Thymus (tissue), 11 donors: ENCODE results near the gene BUB1B. TPM values are rescaled to one million over a fixed set of nuclear protein-coding genes. Genes with fewer than 3 reads are reported as not detected.
"Not testable (repeated sequence)": the region's sequence is repeated elsewhere in the genome, so short reads cannot be mapped to it uniquely, and the experiment has no call there.

Experiments
- DNase-seq, 9 donors: peaks; one replicate each; pipeline ENCODE4 v3.0.0-alpha.2; 2013; ENCODE audit warnings: low spot score in 9 of 9, low read depth in 6 of 9, missing footprints in 1 of 9
- H3K27ac ChIP-seq, 2 donors: one replicate each; pipeline ENCODE4 v1.5.1; 2013; ENCODE audit warnings: control low read depth in 1 of 2, low read depth in 1 of 2, low read length in 1 of 2, mild to moderate bottlenecking in 1 of 2, moderate library complexity in 1 of 2
- H3K27me3 ChIP-seq, 2 donors: one replicate each; pipeline ENCODE4 v1.5.1; 2013; ENCODE audit warnings: low read length in 1 of 2; ENCODE audit not compliant: control insufficient read depth in 2 of 2, insufficient read depth in 1 of 2
- H3K36me3 ChIP-seq, 2 donors: one replicate each; pipeline ENCODE4 v1.5.1; 2013; ENCODE audit warnings: low read length in 1 of 2, mild to moderate bottlenecking in 1 of 2, moderate library complexity in 1 of 2; ENCODE audit not compliant: control insufficient read depth in 2 of 2, insufficient read depth in 2 of 2
- H3K4me1 ChIP-seq, 2 donors: one replicate each; pipeline ENCODE4 v1.5.1; 2013; ENCODE audit warnings: low read length in 2 of 2; ENCODE audit not compliant: control insufficient read depth in 2 of 2, insufficient read depth in 2 of 2
- H3K4me3 ChIP-seq, 2 donors: one replicate each; pipeline ENCODE4 v1.5.1; 2013; ENCODE audit warnings: low read length in 2 of 2, control low read depth in 1 of 2, mild to moderate bottlenecking in 1 of 2
- H3K9me3 ChIP-seq, 2 donors: one replicate each; pipeline ENCODE4 v1.5.1; 2013; ENCODE audit warnings: low read length in 1 of 2, mild to moderate bottlenecking in 1 of 2; ENCODE audit not compliant: control insufficient read depth in 2 of 2, insufficient read depth in 1 of 2
- WGBS: extraction: QIAGEN DNeasy Blood & Tissue Kit; methylation state at CpG from one replicate; pipeline ENCODE4 v1.1.7; 2013; 5-methylcytosine and 5-hydroxymethylcytosine counted together
- polyA plus RNA-seq: library from polyadenylated mRNA; stranded (reverse); fragments of 200-250 nt; gene quantifications from one replicate; pipeline ENCODE4 v1.2.3, GENCODE V29; 2013
- total RNA-seq: library from RNA; stranded (reverse); fragments of 120-200 nt; gene quantifications from one replicate; pipeline ENCODE4 v1.2.4, GENCODE V29; 2013
- donor health status: healthy.

The BUB1B gene
- total and polyA plus RNA-seq, 2 donors: 7.3 to 48.3 TPM

DNA sequence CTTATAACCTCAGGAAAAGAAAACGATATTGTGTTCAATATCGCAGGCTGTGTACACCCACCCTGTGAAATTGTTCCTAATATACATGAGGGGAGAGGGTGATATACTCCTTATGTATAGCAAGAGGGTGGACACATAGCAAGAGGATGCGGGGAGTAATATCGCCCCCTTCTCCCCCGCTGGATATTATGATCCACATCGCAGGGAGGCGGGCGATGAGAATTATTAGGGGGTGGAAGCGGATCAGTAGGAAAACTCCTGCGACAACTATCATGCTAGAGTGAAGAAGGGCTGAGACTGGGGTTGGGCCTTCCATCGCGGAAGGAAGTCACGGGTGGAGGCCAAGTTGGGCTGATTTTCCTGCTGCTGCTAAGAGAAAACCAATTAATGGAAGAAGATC, 27.3 kb upstream of the BUB1B start:
- no peak overlapping the region for H3K4me3 ChIP-seq
- no peak overlapping the region for H3K27ac ChIP-seq
- no peaks in the 10 kb centered on the region for H3K27me3 ChIP-seq
- no peaks in the 10 kb centered on the region for H3K9me3 ChIP-seq
- no peaks in the 10 kb centered on the region for H3K4me1 ChIP-seq
- 97% methylated on average over 13 of the region's 13 CpGs for WGBS
- DNase-seq: no peak
- no peaks in the 10 kb centered on the region for H3K36me3 ChIP-seq

DNA sequence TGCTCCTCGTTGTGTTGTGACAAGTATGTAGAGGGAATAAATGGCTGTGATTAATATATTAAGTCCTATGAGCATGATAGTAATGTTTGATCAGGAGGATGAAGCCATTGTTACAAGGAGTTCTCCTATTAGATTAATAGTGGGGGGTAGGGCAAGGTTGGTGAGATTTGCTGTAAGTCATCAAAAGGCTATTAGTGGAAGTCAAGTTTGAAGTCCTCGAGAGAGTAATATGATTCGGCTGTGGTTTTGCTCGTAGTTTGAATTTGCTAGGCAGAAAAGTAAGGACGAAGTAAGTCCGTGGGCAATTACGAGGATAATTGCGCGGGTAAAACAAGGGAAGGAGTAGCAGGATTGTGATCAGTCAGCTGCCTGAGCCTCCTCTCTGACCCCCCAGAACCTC, 26.0 kb upstream of the BUB1B start:
- 94% methylated on average over 9 of the region's 9 CpGs for whole genome bisulfite sequencing
- no peak for DNase-seq
- Histone ChIP-seq H3K27me3 (no peaks in the 10 kb centered on the region), H3K9me3 (no peaks in the 10 kb centered on the region), H3K36me3 (no peaks in the 10 kb centered on the region), H3K4me1 (no peaks in the 10 kb centered on the region), H3K4me3 (no peak overlapping the region), H3K27ac (no peak overlapping the region)

DNA sequence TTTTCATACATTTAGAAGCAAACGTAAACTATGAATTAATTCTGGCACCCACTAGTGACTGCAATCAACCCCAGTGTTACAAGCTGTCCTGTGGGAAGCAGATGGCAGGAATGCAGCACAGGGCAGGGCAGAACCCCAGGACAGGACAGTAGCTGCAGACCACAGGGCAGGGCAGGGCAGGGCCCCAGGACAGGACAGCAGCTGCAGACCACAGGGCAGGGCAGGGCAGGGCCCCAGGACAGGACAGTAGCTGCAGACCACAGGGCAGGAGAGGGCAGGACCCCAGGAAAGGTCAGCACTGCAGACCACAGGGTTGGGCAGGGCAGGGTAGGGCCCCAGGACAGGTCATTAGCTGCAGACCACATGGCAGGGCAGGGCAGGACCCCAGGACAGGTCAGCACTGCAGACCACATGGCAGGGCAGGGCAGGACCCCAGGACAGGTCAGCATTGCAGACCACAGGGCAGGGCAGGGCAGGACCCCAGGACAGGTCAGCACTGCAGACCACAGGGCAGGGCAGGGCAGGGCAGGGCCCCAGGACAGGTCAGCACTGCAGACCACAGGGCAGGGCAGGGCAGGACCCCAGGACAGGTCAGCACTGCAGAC, 24.9 kb upstream of the BUB1B start:
- H3K9me3 ChIP-seq, H3K36me3 ChIP-seq, H3K4me3 ChIP-seq, DNase-seq, H3K27ac ChIP-seq, H3K4me1 ChIP-seq, H3K27me3 ChIP-seq: not testable (repeated sequence)
- WGBS: 100% methylated on average over 1 of the region's 1 CpG

DNA sequence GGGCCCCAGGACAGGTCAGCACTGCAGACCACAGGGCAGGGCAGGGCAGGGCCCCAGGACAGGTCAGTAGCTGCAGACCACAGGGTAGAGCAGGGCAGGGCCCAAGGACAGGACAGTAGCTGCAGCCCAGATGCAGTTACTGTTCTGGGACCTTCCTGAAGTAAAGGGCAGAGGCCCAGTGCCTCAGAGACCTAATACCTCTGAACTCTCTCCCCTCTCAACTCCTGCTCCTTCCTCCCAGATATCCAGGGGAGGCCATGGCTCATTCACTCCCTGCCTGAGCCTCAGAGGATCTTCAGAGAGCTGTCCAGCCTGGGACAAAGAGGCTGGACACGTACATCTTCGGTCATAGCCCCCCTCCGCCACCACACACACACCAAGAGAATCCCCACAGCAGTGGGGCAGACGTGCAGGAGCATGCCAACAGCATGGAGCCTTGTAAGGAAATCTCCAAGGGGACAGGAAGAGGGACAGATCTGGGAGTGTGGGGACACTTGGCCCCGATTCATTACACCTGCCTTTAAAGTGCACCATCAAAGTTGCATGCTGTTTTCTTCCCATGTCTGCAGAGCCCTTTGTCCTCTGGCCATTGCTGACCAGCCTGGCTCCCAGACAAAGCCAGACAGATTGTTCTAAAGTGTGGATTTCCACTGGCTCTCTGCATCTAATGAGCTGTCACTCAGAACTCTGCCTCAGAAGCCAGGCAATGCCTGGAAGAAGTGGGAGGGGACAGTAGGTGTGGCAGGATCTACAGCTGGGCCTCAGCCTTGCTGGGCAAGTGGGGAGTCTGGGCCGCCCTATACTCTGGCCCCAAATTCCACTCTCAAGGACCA, 24.2 kb upstream of the BUB1B start:
- H3K4me1 ChIP-seq: no peaks in the 10 kb centered on the region
- no peak for DNase-seq
- 94% methylated on average over 6 of the region's 6 CpGs for WGBS
- no peak overlapping the region for H3K27ac ChIP-seq
- no peak overlapping the region for H3K4me3 ChIP-seq
- H3K27me3 ChIP-seq: no peaks in the 10 kb centered on the region
- H3K9me3 ChIP-seq: no peaks in the 10 kb centered on the region
- H3K36me3 ChIP-seq: no peaks in the 10 kb centered on the region

DNA sequence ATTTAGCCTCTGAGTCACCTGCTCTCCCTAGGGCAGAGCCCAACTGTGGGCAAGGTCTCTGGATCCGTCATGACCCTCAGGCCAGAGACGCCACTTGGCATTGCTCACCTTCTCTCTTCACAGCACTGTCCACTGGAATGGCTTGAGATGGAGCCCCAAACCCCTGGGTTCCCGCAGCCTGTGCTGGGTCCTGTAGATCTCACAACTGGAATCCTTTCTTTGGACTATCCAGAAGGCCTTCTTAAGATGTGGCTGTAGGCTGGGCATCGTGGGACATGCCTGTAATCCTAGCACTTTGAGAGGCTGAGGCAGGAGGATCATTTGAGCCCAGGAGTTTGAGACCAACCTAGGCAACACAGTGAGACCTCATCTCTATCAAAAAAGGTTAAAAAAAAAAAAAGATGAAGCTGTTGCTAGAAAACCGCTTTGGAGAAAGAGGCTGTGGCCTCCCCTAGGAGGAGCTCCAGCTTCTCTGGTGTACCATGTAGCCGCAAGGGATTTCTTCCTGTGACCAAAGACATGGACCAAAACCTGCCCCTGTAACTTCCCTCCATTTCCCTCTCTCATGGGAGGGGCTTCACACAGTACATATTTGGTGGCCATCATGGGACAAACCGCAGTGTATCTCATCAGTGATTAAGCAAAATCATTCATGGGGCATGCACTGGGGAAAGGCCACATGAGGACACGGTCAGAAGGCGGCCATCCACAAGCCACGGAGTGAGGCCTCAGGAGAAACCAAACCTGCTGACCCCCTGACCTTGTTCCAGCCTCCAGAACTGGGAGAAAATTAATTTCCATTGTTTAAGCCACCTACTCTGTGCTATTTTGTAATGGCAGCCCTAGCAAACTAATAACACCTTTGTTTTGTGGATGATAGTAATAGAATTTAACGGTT, 23.3 kb upstream of the BUB1B start:
- no peaks in the 10 kb centered on the region for H3K27me3 ChIP-seq
- H3K9me3 ChIP-seq: no peaks in the 10 kb centered on the region
- WGBS: 98% methylated on average over 11 of the region's 11 CpGs
- no peaks in the 10 kb centered on the region for H3K36me3 ChIP-seq
- no peaks in the 10 kb centered on the region for H3K4me1 ChIP-seq
- no peak overlapping the region for H3K27ac ChIP-seq
- no peak for DNase-seq
- H3K4me3 ChIP-seq: no peak overlapping the region

DNA sequence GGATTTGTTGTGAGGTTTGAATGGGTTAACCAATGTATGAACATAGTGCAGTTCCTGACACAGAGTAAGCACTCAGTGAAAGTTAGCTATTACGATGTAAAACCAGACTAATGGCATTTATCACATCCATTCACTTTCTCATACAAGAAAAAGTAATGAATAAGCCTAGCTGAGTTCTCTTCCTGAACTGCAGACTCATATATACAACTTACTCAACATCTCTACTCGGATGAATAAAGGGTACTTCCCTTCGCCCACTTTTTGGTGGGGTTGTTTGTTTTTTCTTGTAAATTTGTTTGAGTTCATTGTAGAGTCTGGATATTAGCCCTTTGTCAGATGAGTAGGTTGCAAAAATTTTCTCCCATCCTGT, 22.7 kb upstream of the BUB1B start:
- DNase-seq: not testable (repeated sequence)
- WGBS: 65% methylated on average over 3 of the region's 3 CpGs

DNA sequence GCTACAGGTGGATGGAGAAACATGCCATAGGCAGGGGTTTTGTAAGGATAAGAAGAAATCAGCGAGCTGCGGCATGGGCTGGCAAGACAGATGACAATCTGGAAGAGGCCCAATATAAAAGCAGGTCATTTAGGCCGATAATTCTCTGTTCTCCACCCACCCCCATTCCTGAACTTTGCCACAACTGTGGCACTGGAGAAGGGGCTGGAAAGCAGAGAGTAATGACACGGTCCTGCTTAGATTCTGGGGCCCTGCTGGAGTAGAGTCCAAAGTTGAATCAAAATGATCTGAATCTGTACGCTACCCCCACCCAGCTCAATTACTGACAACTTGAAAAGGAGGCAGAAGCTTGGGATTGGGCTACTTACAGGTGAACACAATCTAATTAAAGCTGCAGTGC, 18.4 kb upstream of the BUB1B start:
- Histone ChIP-seq H3K27me3 (no peaks in the 10 kb centered on the region), H3K36me3 (no peaks in the 10 kb centered on the region), H3K27ac (no peak overlapping the region), H3K9me3 (no peaks in the 10 kb centered on the region), H3K4me3 (no peak overlapping the region), H3K4me1 (no peaks in the 10 kb centered on the region)
- no peak for DNase-seq
- 96% methylated on average over 5 of the region's 5 CpGs for WGBS

More for the DNA sequence above, 22.7 kb upstream of the BUB1B start:
- not testable (repeated sequence) for H3K9me3 ChIP-seq, H3K36me3 ChIP-seq, H3K27ac ChIP-seq, H3K4me3 ChIP-seq, H3K27me3 ChIP-seq, H3K4me1 ChIP-seq

DNA sequence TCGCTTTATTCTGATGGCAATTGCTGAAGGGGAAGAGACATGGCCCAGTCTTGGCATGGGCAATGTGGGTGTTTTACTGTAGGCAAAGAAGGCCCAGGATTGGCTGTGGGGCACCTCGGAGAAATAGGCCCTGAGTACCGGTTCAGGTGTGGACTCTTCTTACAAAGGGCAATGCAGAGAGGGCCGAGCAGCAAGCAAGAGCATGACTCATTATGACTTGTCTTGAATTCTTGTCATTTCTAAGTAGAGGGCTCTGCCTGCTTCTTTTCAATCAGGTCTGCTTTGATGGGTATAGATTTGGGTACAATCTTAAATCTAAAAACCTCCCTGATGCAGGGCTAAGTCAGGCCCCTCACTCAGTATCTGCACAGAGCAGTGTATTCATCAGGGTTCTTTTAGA, 14.8 kb upstream of the BUB1B start:
- no peaks in the 10 kb centered on the region for H3K36me3 ChIP-seq
- DNase-seq: no peak
- no peaks in the 10 kb centered on the region for H3K27me3 ChIP-seq
- no peaks in the 10 kb centered on the region for H3K9me3 ChIP-seq
- 98% methylated on average over 4 of the region's 4 CpGs for WGBS
- H3K4me1 ChIP-seq: no peaks in the 10 kb centered on the region
- no peak overlapping the region for H3K4me3 ChIP-seq
- no peak overlapping the region for H3K27ac ChIP-seq

DNA sequence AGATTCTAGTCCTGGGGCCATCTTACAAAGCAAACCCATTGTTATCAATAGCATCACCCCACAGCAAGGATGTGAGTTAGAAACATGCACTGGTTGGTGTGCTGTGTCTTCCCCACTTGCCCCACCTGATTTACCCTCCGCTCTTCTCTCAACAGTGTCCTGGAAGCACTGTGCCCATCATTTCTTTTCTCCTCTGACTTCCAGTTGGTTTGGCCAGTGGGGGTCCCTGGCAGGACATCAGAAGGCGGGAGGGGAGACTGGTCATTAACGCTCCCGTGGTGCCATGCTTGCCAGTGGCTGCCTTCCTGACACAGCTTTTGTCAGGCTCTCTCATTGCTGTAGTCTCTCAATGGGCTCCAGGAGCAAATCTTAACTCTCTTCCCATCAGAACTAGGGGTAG, 11.5 kb upstream of the BUB1B start:
- H3K9me3 ChIP-seq: no peaks in the 10 kb centered on the region
- 97% methylated on average over 4 of the region's 4 CpGs for WGBS
- no peaks in the 10 kb centered on the region for H3K27me3 ChIP-seq
- no peak for DNase-seq
- H3K36me3 ChIP-seq: no peaks in the 10 kb centered on the region
- no peaks in the 10 kb centered on the region for H3K4me1 ChIP-seq
- H3K27ac ChIP-seq: no peak overlapping the region
- H3K4me3 ChIP-seq: no peak overlapping the region
